Colonic mucosa (tissue), 4 donors: Measurements from ENCODE around the gene ACTRT3. TPM values are rescaled to one million over a fixed set of nuclear protein-coding genes. Genes with fewer than 3 reads are reported as not detected.

Experiments
- DNase-seq: peaks from one replicate; pipeline ENCODE4 v3.0.0-alpha.2; 2020
- H3K27ac ChIP-seq: fragments of 200-600 bp; one replicate; pipeline ENCODE4 v1.8.0; 2021
- H3K27me3 ChIP-seq: fragments of 200-600 bp; one replicate; pipeline ENCODE4 v1.8.0; 2021
- H3K36me3 ChIP-seq: fragments of 200-600 bp; one replicate; pipeline ENCODE4 v1.8.0; 2021
- H3K4me1 ChIP-seq: fragments of 200-600 bp; one replicate; pipeline ENCODE4 v1.8.0; 2021; ENCODE audit warnings: mild to moderate bottlenecking
- H3K4me3 ChIP-seq: fragments of 200-600 bp; one replicate; pipeline ENCODE4 v1.8.0; 2021
- H3K9ac ChIP-seq, 2 donors: one replicate each; pipeline ENCODE4 v1.7.0; 2013; ENCODE audit warnings: control low read depth in 2 of 2, low read depth in 2 of 2, low read length in 2 of 2
- H3K9me3 ChIP-seq: fragments of 200-600 bp; one replicate; pipeline ENCODE4 v1.8.0; 2021
- CTCF ChIP-seq: fragments of 200-600 bp; IDR thresholded peaks from one replicate; pipeline ENCODE4 v1.8.0; 2022; ENCODE audit warnings: antibody characterized with exemption, mild to moderate bottlenecking
- intact Hi-C: fragments of 100-400 bp; cut with DNase I; formaldehyde crosslinking; loops from one replicate; pipeline ENCODE4 v1.14.1; 2022
- total RNA-seq, 2 donors: library from RNA; stranded (reverse); fragmentation: NEBNext Ultra II Directional in 1 of 2; extraction: Animal tissue kit (Norgen Biotek cat#: 25700) in 1 of 2; gene quantifications; one replicate each; pipeline ENCODE4 v1.2.1, GENCODE V29; 2021
- donor health status: healthy.
- donor health status: DM: no; HTN: no; CAD: no.
- donor health status: DM: no; HTN: no; CAD: no.

The ACTRT3 gene
- total RNA-seq, 2 donors from 2014 or later, result 1.2 to 1.6 TPM

GRCh38 chr3:169790687-169791429, 21.5 kb upstream of the ACTRT3 start:
- Histone ChIP-seq H3K27me3 (no peaks in the 10 kb centered on the region), H3K36me3 (peaks cover 6% of the 10 kb centered on the region), H3K9me3 (no peaks in the 10 kb centered on the region), H3K4me1 (no peaks in the 10 kb centered on the region), H3K27ac (no peak overlapping the region), H3K9ac (no peak overlapping the region), H3K4me3 (no peak overlapping the region)
- intact Hi-C loops, result no loop called here
- DNase-seq, result no peak
- TF ChIP-seq CTCF, result no peak

GRCh38 chr3:169790219-169790618, 20.9 kb upstream of the ACTRT3 start:
- Histone ChIP-seq H3K27ac (no peak overlapping the region), H3K9ac (no peak overlapping the region), H3K4me1 (no peaks in the 10 kb centered on the region), H3K9me3 (no peaks in the 10 kb centered on the region), H3K27me3 (no peaks in the 10 kb centered on the region), H3K4me3 (no peak overlapping the region), H3K36me3 (peaks cover 6% of the 10 kb centered on the region)
- no peak for TF ChIP-seq CTCF
- DNase-seq, result no peak
- intact Hi-C loops, result no loop called here

GRCh38 chr3:169787791-169788190, 18.4 kb upstream of the ACTRT3 start:
- H3K27ac ChIP-seq, result no peak overlapping the region
- H3K4me1 ChIP-seq, result no peaks in the 10 kb centered on the region
- no peak for DNase-seq
- peaks cover 6% of the 10 kb centered on the region for H3K36me3 ChIP-seq
- no peak overlapping the region for H3K4me3 ChIP-seq
- H3K9ac ChIP-seq, result no peak overlapping the region
- H3K9me3 ChIP-seq, result no peaks in the 10 kb centered on the region
- intact Hi-C loops, result no loop called here
- no peak for TF ChIP-seq CTCF
- H3K27me3 ChIP-seq, result no peaks in the 10 kb centered on the region

GRCh38 chr3:169787120-169787519, 17.8 kb upstream of the ACTRT3 start:
- no peaks in the 10 kb centered on the region for H3K4me1 ChIP-seq
- no peaks in the 10 kb centered on the region for H3K27me3 ChIP-seq
- H3K27ac ChIP-seq, result no peak overlapping the region
- DNase-seq, result no peak
- H3K9me3 ChIP-seq, result no peaks in the 10 kb centered on the region
- H3K36me3 ChIP-seq, result peaks cover 6% of the 10 kb centered on the region
- H3K4me3 ChIP-seq, result no peak overlapping the region
- no peak overlapping the region for H3K9ac ChIP-seq
- TF ChIP-seq CTCF, result no peak
- intact Hi-C loops, result no loop called here

- Histone ChIP-seq H3K4me1 (no peaks in the 10 kb centered on the region), H3K9me3 (no peaks in the 10 kb centered on the region), H3K4me3 (no peak overlapping the region), H3K27me3 (no peaks in the 10 kb centered on the region), H3K9ac (no peak overlapping the region), H3K36me3 (peaks cover 4% of the 10 kb centered on the region), H3K27ac (no peak overlapping the region)
- no peak for DNase-seq
- TF ChIP-seq CTCF, result no peak
- intact Hi-C loops, result no loop called here
Measured at GRCh38 chr3:169781209-169781855, 12.0 kb upstream of the ACTRT3 start.
